Left lobe of liver (tissue), 2 donors: ENCODE data around the gene BCL3. TPM values are rescaled to one million over a fixed set of nuclear protein-coding genes. Genes with fewer than 3 reads are reported as not detected.
"Not testable (repeated sequence)": the region's sequence is repeated elsewhere in the genome, so short reads cannot be mapped to it uniquely, and the experiment has no call there.

Experiments
- ATAC-seq: fragments of 200-7000 bp; cut with Tn5 transposase; one replicate; pipeline ENCODE4 v1.9.1; 2020; ENCODE audit warnings: mild to moderate bottlenecking, moderate library complexity
- DNase-seq: peaks from one replicate; pipeline ENCODE4 v3.0.0-alpha.2; 2020; ENCODE audit warnings: low spot score
- total RNA-seq: library from RNA; stranded (reverse); gene quantifications from one replicate; pipeline ENCODE4 v1.2.1, GENCODE V29; 2021
- donor health status: DM: no; HTN: no; CAD: no; lungs with moderate emphysema.
- donor health status: DM: no; HTN: yes; CAD: no.

Gene BCL3
- total RNA-seq, 1 donor from 2014 or later: 30.8 TPM

- DNase-seq: no peak
- no peak for ATAC-seq
Observed at GRCh38 chr19:44757057-44757734, 8.7 kb downstream of the BCL3 start.

GRCh38 chr19:44757735-44758505 is 9.4 kb downstream of the BCL3 start:
- no peak for ATAC-seq
- no peak for DNase-seq

DNA sequence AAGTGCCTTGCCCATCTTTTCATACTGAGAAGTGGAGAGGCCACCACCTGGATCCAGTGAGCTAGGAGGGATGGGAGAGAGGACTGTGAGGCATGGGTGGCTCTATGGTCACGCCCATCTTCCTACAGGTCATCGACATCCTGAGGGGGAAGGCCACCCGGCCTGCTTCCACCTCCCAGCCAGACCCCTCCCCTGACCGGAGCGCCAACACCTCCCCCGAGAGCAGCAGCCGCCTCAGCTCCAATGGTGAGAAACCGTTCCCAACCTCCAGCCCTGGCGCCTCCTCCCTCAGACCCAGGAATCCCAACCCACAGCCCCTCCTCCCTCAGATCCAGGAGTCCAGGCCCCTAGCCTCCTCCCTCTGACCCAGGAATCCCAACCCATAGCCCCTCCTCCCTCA is 10.1 kb downstream of the BCL3 start:
- no peak for ATAC-seq
- DNase-seq: no peak

DNA sequence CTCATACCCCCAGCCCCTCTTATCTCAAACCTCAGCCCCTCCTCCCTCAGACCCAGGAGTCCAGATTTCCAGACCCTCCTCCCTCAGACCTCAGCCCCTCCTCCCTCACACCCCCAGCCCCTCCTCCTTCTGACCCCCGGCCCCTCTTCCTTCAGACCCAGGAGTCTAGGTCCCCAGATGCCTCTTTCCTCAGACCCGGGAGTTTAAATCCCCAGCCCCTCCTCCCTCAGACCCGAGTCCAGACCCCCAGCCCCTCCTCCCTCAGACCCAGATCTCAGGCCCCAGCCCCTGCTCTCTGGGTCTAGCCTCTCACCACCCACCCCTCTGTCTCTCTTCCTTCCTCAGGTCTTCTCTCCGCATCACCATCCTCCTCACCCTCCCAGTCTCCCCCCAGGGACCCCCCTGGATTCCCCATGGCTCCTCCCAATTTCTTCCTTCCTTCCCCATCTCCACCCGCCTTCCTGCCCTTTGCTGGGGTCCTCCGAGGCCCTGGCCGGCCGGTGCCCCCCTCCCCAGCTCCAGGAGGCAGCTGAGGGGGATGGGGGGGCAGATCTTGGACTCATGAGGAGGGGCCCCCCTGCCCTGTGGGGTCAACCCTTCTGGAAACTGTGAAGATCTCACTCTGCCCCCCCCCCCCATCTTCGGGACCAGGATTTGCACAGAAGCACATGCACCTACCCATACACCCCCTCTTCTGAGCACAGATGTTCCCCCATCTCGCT is 10.7 kb downstream of the BCL3 start:
- DNase-seq (no peak), ATAC-seq (no peak)

DNA sequence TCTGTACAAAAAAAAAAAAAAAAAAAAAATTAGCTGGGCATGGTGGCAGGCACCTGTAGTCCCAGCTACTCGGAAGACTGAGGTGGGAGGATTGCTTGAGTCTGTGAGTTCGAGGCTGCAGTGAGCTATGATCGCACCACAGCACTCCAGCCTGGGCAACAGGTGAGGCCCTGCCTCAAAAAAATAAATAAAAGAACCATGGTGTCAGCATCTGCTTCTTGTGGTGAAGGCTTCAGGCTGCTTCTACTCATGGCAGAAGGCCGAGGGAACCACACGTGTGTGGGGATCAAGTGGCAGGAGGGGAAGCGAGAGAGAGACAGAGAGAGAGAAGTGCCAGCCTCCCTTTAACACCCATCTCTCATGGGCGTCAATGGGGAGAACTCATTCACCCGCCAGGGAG is 13.5 kb downstream of the BCL3 start:
- DNase-seq (no peak), ATAC-seq (no peak)

GRCh38 chr19:44765033-44765948 is 16.8 kb downstream of the BCL3 start:
- ATAC-seq: peak; percentile 44
- no peak for DNase-seq

DNA sequence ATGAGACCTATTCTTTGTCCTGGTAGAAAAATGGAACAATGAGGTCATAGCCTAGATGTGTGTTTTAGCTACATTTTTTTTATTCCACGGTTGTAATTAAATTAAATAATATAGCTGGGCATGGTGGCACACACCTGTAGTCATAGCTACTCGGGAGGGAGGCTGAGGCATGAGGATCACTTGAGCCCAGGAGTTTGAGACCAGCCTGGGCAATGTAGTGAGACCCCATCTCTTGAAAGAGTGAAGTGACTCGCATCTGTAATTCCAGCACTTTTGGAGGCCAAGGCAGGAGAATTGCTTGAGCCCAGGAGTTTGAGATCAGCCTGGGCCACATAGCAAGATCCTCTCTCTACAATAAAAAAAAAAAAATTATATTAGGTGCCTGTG is 17.4 kb downstream of the BCL3 start:
- no peak for ATAC-seq
- DNase-seq: no peak

GRCh38 chr19:44767295-44768180 is 19.0 kb downstream of the BCL3 start:
- ATAC-seq (no peak), DNase-seq (no peak)

GRCh38 chr19:44770550-44771257 is 22.2 kb downstream of the BCL3 start:
- peak; percentile 95 for DNase-seq
- ATAC-seq: peak; percentile 97

- DNase-seq, ATAC-seq: not testable (repeated sequence)
Observed at GRCh38 chr19:44772144-44772543, 23.6 kb downstream of the BCL3 start.

- no peak for ATAC-seq
- DNase-seq: no peak
Observed at GRCh38 chr19:44772959-44773358, 24.5 kb downstream of the BCL3 start.

DNA sequence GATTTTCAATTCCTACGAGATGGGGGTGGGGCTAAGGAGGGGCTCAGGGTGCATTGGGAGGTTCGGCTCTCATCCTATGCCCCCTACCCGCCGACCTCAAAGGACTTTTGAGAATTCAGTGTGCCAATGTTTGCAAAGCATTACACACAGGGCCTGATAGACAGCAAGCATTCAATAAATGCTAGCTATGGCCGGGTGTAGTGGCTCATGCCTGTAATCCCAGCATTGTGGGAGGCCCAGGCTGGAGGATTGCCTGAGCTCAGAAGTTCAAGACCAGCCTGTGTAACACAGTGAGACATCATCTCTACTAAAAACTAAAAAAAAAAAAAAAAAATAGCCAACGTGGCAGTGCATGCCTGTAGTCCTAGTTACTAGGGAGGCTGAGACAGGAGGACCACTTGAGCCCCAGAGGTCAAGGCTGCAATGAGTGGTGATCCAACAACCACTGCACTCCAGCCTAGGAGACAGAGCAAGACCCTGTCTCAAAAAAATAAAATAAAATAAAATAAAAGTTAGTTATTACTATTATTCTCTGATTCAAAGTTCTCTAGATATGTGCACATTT is 27.2 kb downstream of the BCL3 start:
- DNase-seq: no peak
- ATAC-seq: no peak

GRCh38 chr19:44776402-44777096 is 28.0 kb downstream of the BCL3 start:
- no peak for DNase-seq
- no peak for ATAC-seq

- DNase-seq (peak; percentile 89), ATAC-seq (peak; percentile 91)
Observed at GRCh38 chr19:44777715-44778347, 29.3 kb downstream of the BCL3 start, which contains the start of gene CBLC. TSS of gene CBLC (plus strand) at chr19:44777890. CDS start at chr19:44777932, 42 bp downstream.

DNA sequence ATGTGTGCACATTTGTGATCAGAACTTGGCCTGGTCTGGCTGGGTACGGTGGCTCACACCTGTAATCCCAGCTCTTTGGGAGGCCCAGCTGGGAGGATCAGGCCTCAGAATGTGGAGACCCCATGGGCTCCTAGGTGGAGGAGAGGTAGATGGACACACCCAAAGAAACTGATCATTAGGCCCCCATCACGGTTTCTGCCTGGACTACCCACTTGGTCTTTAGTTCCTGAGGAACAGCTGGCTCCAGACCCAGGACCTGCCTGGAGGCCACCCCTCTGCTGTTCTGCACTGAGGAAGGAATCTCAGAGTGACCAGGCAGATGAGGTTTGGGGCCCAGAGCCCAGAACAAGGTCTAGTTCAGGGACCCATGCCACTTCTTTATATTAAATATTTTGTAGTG is 30.6 kb downstream of the BCL3 start:
- ATAC-seq: no peak
- no peak for DNase-seq

DNA sequence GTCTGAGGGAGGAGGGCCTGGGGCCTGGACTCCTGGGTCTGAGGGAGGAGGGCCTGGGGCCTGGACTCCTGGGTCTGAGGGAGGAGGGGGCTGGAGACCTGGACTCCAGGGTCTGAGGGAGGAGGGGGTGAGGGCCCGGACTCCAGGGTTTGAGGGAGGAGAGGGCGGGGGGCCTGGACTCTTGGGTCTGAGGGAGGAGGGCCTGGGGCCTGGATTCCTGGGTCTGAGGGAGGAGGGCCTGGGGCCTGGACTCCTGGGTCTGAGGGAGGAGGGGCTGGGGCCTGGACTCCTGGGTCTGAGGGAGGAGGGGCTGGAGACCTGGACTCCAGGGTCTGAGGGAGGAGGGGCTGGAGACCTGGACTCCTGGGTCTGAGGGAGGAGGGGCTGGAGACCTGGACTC is 33.2 kb downstream of the BCL3 start:
- ATAC-seq, DNase-seq: not testable (repeated sequence)

- ATAC-seq (no peak), DNase-seq (no peak)
Observed at GRCh38 chr19:44782729-44783128, 34.2 kb downstream of the BCL3 start.

- no peak for ATAC-seq
- no peak for DNase-seq
Observed at GRCh38 chr19:44783545-44783944, 35.0 kb downstream of the BCL3 start.
